Measurements from ENCODE around the gene STYX. TPM values are rescaled to one million over a fixed set of nuclear protein-coding genes. Genes with fewer than 3 reads are reported as not detected.

The STYX gene
- total and polyA plus RNA-seq, 7 donors: 6.3 to 24.7 (median 18.6) TPM

- Histone ChIP-seq H3K27me3 (no peaks in the 10 kb centered on the region), H3K36me3 (no peaks in the 10 kb centered on the region), H3K27ac (no peak overlapping the region), H3K4me3 (no peak overlapping the region), H3K9me3 (no peaks in the 10 kb centered on the region), H3K4me1 (peaks cover 0 to 28% (median 14%) of the 10 kb centered on the region in 4 donors)
- no peak for DNase-seq
- intact Hi-C loops (cut with DNase I): loop anchor here (5.0 kb wide), 1 partner anchor 61 kb away; the partner anchor contains the start of gene STYX
- 52 to 75% methylated on average over 2 of the region's 2 CpGs for WGBS, 2 donors
- no peak for TF ChIP-seq POLR2AphosphoS5 (IDR thresholded peaks at IDR 0.05)
These were observed 63.1 kb downstream of the STYX start for GRCh38 chr14:52793061-52793460.

DNA sequence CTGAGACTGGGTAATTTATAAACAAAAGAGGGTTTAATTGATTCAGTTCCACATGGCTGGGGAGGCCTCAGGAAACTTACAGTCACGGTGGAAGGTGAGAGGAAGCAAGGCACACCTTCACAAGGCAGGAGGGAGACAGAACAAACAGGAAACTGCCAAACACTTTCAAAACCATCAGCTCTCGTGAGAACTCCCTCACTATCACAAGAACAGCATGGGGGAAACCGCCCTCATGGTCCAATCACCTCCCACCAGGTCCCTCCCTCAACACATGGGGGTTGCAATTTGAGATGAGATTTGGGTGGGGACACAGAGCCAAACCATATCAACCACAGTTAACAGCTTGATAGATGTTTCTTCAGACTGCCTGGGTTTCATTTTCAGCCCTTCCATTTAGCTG lies 67.7 kb downstream of the STYX start:
- Histone ChIP-seq H3K4me1 (peaks cover 0 to 7% (median 3%) of the 10 kb centered on the region in 4 donors), H3K4me3 (no peak overlapping the region), H3K9me3 (no peaks in the 10 kb centered on the region), H3K36me3 (no peaks in the 10 kb centered on the region), H3K27ac (no peak overlapping the region), H3K27me3 (no peaks in the 10 kb centered on the region)
- 60 to 62% methylated on average over 3 of the region's 3 CpGs for WGBS, 2 donors
- intact Hi-C loops (cut with DNase I): no loop called here
- no peak for DNase-seq
- no peak for TF ChIP-seq EP300 (IDR thresholded peaks at IDR 0.05)
- TF ChIP-seq POLR2A (IDR thresholded peaks at IDR 0.05): no peak
- no peak for TF ChIP-seq CTCF (IDR thresholded peaks at IDR 0.05)

DNA sequence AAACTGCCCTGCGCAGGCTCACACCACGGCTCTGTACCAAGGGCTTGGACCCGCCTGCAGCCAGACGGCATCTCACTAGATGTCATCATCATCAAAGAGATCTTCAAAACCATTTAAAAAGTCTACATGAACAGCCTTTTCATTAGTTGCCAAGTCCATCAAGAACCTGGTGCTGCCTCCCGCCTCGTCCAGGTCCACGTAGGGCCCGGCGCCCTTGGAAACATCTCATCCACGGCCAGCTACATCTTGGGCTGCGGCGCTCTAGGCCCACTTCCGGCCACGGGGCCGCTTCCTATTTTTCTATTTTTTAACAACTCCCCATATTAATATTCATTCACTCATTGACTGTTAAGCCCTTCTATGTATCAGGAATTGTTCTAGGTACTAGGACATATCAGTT lies 68.9 kb downstream of the STYX start:
- H3K4me1 ChIP-seq: peaks cover 0 to 7% (median 3%) of the 10 kb centered on the region in 4 donors
- WGBS, 2 donors: 93 to 96% methylated on average over 15 of the region's 15 CpGs

DNA sequence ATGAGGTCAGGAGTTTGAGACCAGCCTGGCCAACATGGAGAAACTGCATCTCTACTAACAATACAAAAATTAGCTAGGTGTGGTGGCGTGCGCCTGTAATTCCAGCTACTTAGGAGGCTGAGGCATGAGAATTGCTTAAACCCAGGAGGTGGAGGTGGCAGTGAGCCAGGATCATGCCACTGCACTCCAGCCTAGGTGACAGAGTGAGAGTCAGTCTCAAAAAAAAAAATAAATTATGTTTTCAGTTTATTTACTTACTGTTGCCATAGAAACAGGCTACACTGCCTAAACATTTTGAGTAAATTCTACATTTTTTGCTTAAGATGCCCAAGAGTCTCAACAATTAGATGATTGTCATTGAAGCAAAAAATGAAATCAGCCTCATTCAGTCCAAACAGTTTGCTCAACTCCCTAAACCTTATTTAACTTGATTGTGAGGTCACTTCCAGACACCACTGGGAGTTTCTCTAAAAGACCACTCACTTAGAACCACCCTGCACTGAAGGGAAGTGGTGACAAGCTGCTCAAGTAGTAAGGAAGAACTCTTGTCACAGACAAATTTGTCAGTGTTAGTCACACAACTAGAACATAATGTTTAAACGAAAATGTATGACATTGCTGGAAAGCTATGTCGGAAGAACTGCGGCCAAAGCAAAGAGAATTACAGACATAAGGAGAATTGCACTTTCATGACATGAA lies 71.2 kb downstream of the STYX start:
- Histone ChIP-seq H3K9me3 (no peaks in the 10 kb centered on the region), H3K4me1 (peaks cover 0 to 7% (median 3%) of the 10 kb centered on the region in 4 donors), H3K36me3 (no peaks in the 10 kb centered on the region), H3K27ac (peak overlapping the region in 3 of 4 donors; percentile 59 to 71 (median 60)), H3K27me3 (no peaks in the 10 kb centered on the region), H3K4me3 (no peak overlapping the region)
- no peak for TF ChIP-seq POLR2A (IDR thresholded peaks at IDR 0.05)
- peak in 1 of 4 donors; percentile 34 for TF ChIP-seq POLR2AphosphoS5 (IDR thresholded peaks at IDR 0.05)
- no peak for TF ChIP-seq EP300 (IDR thresholded peaks at IDR 0.05)
- DNase-seq: no peak
- 70 to 74% methylated on average over 5 of the region's 5 CpGs for WGBS, 2 donors
- intact Hi-C loops (cut with DNase I): no loop called here

More for the DNA sequence above, 68.9 kb downstream of the STYX start:
- no peaks in the 10 kb centered on the region for H3K27me3 ChIP-seq
- H3K4me3 ChIP-seq: no peak overlapping the region
- no peaks in the 10 kb centered on the region for H3K36me3 ChIP-seq
- TF ChIP-seq EP300 (IDR thresholded peaks at IDR 0.05) (no peak), CTCF (IDR thresholded peaks at IDR 0.05) (no peak), POLR2AphosphoS5 (IDR thresholded peaks at IDR 0.05) (no peak), POLR2A (IDR thresholded peaks at IDR 0.05) (no peak)
- intact Hi-C loops (cut with DNase I): no loop called here
- no peak for DNase-seq
- no peak overlapping the region for H3K27ac ChIP-seq
- no peaks in the 10 kb centered on the region for H3K9me3 ChIP-seq

DNA sequence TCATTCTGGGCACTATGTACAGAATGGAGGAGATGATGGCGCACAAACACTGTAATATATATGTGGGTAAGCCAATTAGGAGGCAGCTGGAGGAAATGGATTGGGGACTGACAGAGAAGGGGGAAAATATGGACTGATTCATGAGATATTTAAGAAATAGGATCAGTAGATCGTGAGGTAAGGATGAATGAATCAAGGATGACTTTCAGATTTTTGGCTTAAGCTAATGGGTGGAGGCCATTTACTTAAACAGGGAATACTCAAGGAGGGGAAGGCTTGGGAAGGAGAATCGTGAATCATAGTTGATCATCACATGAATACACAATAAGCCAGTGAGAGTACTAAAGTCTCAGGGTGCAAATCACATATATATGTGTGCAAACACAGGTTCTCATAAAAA lies 72.6 kb downstream of the STYX start:
- Histone ChIP-seq H3K27ac (peak overlapping the region in 2 of 4 donors; percentile 59 to 71), H3K4me3 (no peak overlapping the region), H3K4me1 (peaks cover 0 to 7% (median 3%) of the 10 kb centered on the region in 4 donors), H3K27me3 (no peaks in the 10 kb centered on the region), H3K36me3 (no peaks in the 10 kb centered on the region), H3K9me3 (no peaks in the 10 kb centered on the region)
- TF ChIP-seq CTCF (IDR thresholded peaks at IDR 0.05) (no peak), POLR2AphosphoS5 (IDR thresholded peaks at IDR 0.05) (no peak), POLR2A (IDR thresholded peaks at IDR 0.05) (no peak), EP300 (IDR thresholded peaks at IDR 0.05) (no peak)
- intact Hi-C loops (cut with DNase I): no loop called here
- WGBS, 2 donors: 81 to 93% methylated on average over 3 of the region's 3 CpGs
- no peak for DNase-seq
